H9 (cell line): ENCODE measurements around the gene NEIL1. TPM values are rescaled to one million over a fixed set of nuclear protein-coding genes. Genes with fewer than 3 reads are reported as not detected.
"Not testable (repeated sequence)": the region's sequence is repeated elsewhere in the genome, so short reads cannot be mapped to it uniquely, and the experiment has no call there.

Experiments used
- DNase-seq: peaks from one replicate; pipeline ENCODE4 v3.0.0-alpha.2; 2017
- H2AFZ ChIP-seq: one replicate; pipeline ENCODE4 v1.6.1; 2013; ENCODE audit warnings: mild to moderate bottlenecking, low read length, control low read depth, moderate library complexity
- H2AK5ac ChIP-seq: 2 replicates; pipeline ENCODE4 v1.6.1; 2013; ENCODE audit warnings: low read length, control low read depth, mixed read lengths; ENCODE audit not compliant: insufficient read length
- H2BK120ac ChIP-seq: one replicate; pipeline ENCODE4 v1.6.1; 2013; ENCODE audit warnings: low read depth, mild to moderate bottlenecking, low read length, control low read depth, inconsistent platforms; ENCODE audit not compliant: poor library complexity, severe bottlenecking
- H2BK12ac ChIP-seq: 2 replicates; pipeline ENCODE4 v1.6.1; 2013; ENCODE audit warnings: low read length, control low read depth, mixed read lengths, low read depth; ENCODE audit not compliant: insufficient read length
- H2BK15ac ChIP-seq: 2 replicates; pipeline ENCODE4 v1.6.1; 2013; ENCODE audit warnings: low read depth, low read length, control low read depth
- H2BK20ac ChIP-seq: one replicate; pipeline ENCODE4 v1.6.1; 2013; ENCODE audit warnings: low read depth, mild to moderate bottlenecking, low read length, control low read depth, inconsistent platforms; ENCODE audit not compliant: poor library complexity, severe bottlenecking
- H2BK5ac ChIP-seq: 2 replicates; pipeline ENCODE4 v1.6.1; 2013; ENCODE audit warnings: low read length, control low read depth, mixed read lengths; ENCODE audit not compliant: insufficient read length
- H3K14ac ChIP-seq: 2 replicates; pipeline ENCODE4 v1.6.1; 2013; ENCODE audit warnings: low read length, control low read depth; ENCODE audit not compliant: insufficient read depth
- H3K18ac ChIP-seq: 2 replicates; pipeline ENCODE4 v1.6.1; 2013; ENCODE audit warnings: low read depth, mild to moderate bottlenecking, mixed read lengths, low read length, control low read depth; ENCODE audit not compliant: insufficient read length
- H3K23ac ChIP-seq: 2 replicates; pipeline ENCODE4 v1.6.1; 2013; ENCODE audit warnings: low read length, control low read depth, mixed read lengths, low read depth; ENCODE audit not compliant: insufficient read length
- H3K23me2 ChIP-seq: 2 replicates; pipeline ENCODE4 v1.6.1; 2013; ENCODE audit warnings: low read depth, mild to moderate bottlenecking, mixed read lengths, low read length, control low read depth; ENCODE audit not compliant: insufficient read length, poor library complexity, severe bottlenecking
- H3K27ac ChIP-seq: 2 replicates; pipeline ENCODE4 v1.5.1; 2013; ENCODE audit warnings: low read length, control low read depth, mixed read lengths, low read depth; ENCODE audit not compliant: insufficient read length
- H3K27me3 ChIP-seq: 2 replicates; pipeline ENCODE4 v1.6.1; 2013; ENCODE audit warnings: low read length, control low read depth, inconsistent platforms; ENCODE audit not compliant: insufficient read depth
- H3K4ac ChIP-seq: 2 replicates; pipeline ENCODE4 v1.6.1; 2013; ENCODE audit warnings: low read depth, mild to moderate bottlenecking, control low read depth, inconsistent platforms, low read length, moderate library complexity
- H3K4me1 ChIP-seq: 2 replicates; pipeline ENCODE4 v1.6.1; 2013; ENCODE audit warnings: low read length, control low read depth, inconsistent platforms; ENCODE audit not compliant: insufficient read depth
- H3K4me2 ChIP-seq: 2 replicates; pipeline ENCODE4 v1.6.1; 2013; ENCODE audit warnings: low read length, control low read depth, mixed read lengths; ENCODE audit not compliant: insufficient read length, insufficient read depth
- H3K56ac ChIP-seq: 2 replicates; pipeline ENCODE4 v1.6.1; 2013; ENCODE audit warnings: low read depth, mild to moderate bottlenecking, mixed read lengths, low read length, control low read depth; ENCODE audit not compliant: insufficient read length
- H3K79me1 ChIP-seq: 2 replicates; pipeline ENCODE4 v1.6.1; 2013; ENCODE audit warnings: low read depth, mild to moderate bottlenecking, moderate library complexity, low read length, control low read depth, inconsistent platforms; ENCODE audit not compliant: insufficient read depth, poor library complexity, severe bottlenecking
- H3K79me2 ChIP-seq: 2 replicates; pipeline ENCODE4 v1.6.1; 2013; ENCODE audit warnings: low read length, control low read depth, inconsistent platforms; ENCODE audit not compliant: insufficient read depth
- H3K9ac ChIP-seq: 2 replicates; pipeline ENCODE4 v1.6.1; 2013; ENCODE audit warnings: low read length, control low read depth, mixed read lengths; ENCODE audit not compliant: insufficient read length; ENCODE audit errors: extremely low read depth
- H3K9me3 ChIP-seq: one replicate; pipeline ENCODE4 v1.6.1; 2013; ENCODE audit warnings: low read depth, low read length, inconsistent platforms; ENCODE audit not compliant: control insufficient read depth
- H3T11ph ChIP-seq: one replicate; pipeline ENCODE4 v1.6.1; 2013; ENCODE audit warnings: mild to moderate bottlenecking, low read length, control low read depth, inconsistent platforms
- H4K20me1 ChIP-seq: one replicate; pipeline ENCODE4 v1.6.1; 2013; ENCODE audit not compliant: control insufficient read depth, insufficient read length, insufficient read depth
- H4K5ac ChIP-seq: 2 replicates; pipeline ENCODE4 v1.6.1; 2013; ENCODE audit warnings: low read depth, mild to moderate bottlenecking, mixed read lengths, low read length, control low read depth; ENCODE audit not compliant: insufficient read length
- H4K8ac ChIP-seq: replicated peaks from 2 replicates; pipeline ENCODE4 v1.6.1; 2013; ENCODE audit warnings: low read length, control low read depth, mixed read lengths, low read depth; ENCODE audit not compliant: insufficient read length
- H4K91ac ChIP-seq: 2 replicates; pipeline ENCODE4 v1.6.1; 2013; ENCODE audit warnings: low read depth, mild to moderate bottlenecking, moderate library complexity, mixed read lengths, low read length, control low read depth; ENCODE audit not compliant: insufficient read length
- H3K27ac Mint-ChIP-seq, 3 experiments: 2 replicates in 2 of 3; 3 replicates in 1 of 3; pipeline ENCODE4 v1.8.0; 2020 to 2021; ENCODE audit warnings: mixed read lengths in 3 of 3, mild to moderate bottlenecking in 1 of 3, moderate library complexity in 1 of 3
- H3K27me3 Mint-ChIP-seq: 2 replicates; pipeline ENCODE4 v1.8.0; 2021; ENCODE audit warnings: low read depth, mild to moderate bottlenecking, moderate library complexity, mixed read lengths
- H3K36me3 Mint-ChIP-seq, 3 experiments: 2 replicates in 2 of 3; 3 replicates in 1 of 3; pipeline ENCODE4 v1.8.0; 2020 to 2021; ENCODE audit warnings: low read depth in 3 of 3, mixed read lengths in 3 of 3; ENCODE audit not compliant: insufficient read depth in 1 of 3
- H3K4me1 Mint-ChIP-seq, 2 experiments: 2 replicates each; pipeline ENCODE4 v1.8.0; 2020; ENCODE audit warnings: mixed read lengths in 2 of 2
- H3K4me3 Mint-ChIP-seq, 2 experiments: 2 replicates in 1 of 2; 3 replicates in 1 of 2; pipeline ENCODE4 v1.8.0; 2020 to 2021; ENCODE audit warnings: mild to moderate bottlenecking in 2 of 2, mixed read lengths in 2 of 2, moderate library complexity in 1 of 2
- H3K9me3 Mint-ChIP-seq, 2 experiments: 2 replicates in 1 of 2; 3 replicates in 1 of 2; pipeline ENCODE4 v1.8.0; 2020; ENCODE audit warnings: mild to moderate bottlenecking in 2 of 2, mixed read lengths in 2 of 2, moderate library complexity in 1 of 2
- WGBS: extraction: QIAGEN DNeasy Blood & Tissue Kit; methylation state at CpG from one replicate; pipeline ENCODE4 v1.1.7; 2013; ENCODE audit warnings: missing lambda C conversion rate, low lambda C conversion rate, mixed read lengths; ENCODE audit not compliant: insufficient read length; ENCODE audit errors: extremely low coverage; 5-methylcytosine and 5-hydroxymethylcytosine counted together
- long read RNA-seq: library from polyadenylated mRNA; unstranded; transcript quantifications from one replicate; pipeline ENCODE4 v2.0.0, GENCODE V29; 2020
- total RNA-seq: library from RNA; stranded (reverse); gene quantifications from 2 replicates; pipeline ENCODE4 v1.2.1, GENCODE V29; 2021
- TF ChIP-seq, protein P1 (sequence below): fragments of 200-600 bp; sonication (generic); conservative IDR thresholded peaks from 3 replicates; pipeline ENCODE4 v1.8.0; 2021; ENCODE audit warnings: antibody characterized with exemption, mild to moderate bottlenecking

Gene NEIL1
- total RNA-seq = 16.1 and 16.5 TPM in 2 replicates
- long read RNA-seq, partial matches to known transcripts = 5 of 19 reads
- long read RNA-seq, other reads (novel, unspliced or antisense) = 12 of 19 reads

GRCh38 chr15:75346796-75347221, at the start of gene NEIL1:
Gene NEIL1 (plus strand): TSS chr15:75347039. CDS start chr15:75348906, 1,867 bp downstream.
- Histone ChIP-seq H4K20me1 (no peaks in the 10 kb centered on the region), H2BK20ac (no peak within 1 kb of the TSS), H3K27me3 (no peaks in the 10 kb centered on the region; the same call in 1 of the 2 replicates), H3K4me1 (no peaks in the 10 kb centered on the region), H2AK5ac (no peak within 1 kb of the TSS), H2BK12ac (no peak within 1 kb of the TSS), H3K23ac (no peak within 1 kb of the TSS), H3K23me2 (peaks cover 13% of the 10 kb centered on the region), H4K8ac (no peak within 1 kb of the TSS), H3K4me2 (peak within 1 kb of the TSS; percentile 90), H3K79me2 (no peaks in the 10 kb centered on the region), H2BK5ac (no peak within 1 kb of the TSS), H4K91ac (no peak within 1 kb of the TSS), H2BK15ac (no peak within 1 kb of the TSS), H3K18ac (no peak within 1 kb of the TSS), H3K4ac (no peak within 1 kb of the TSS), H3K9ac (no peak within 1 kb of the TSS), H3K79me1 (no peaks in the 10 kb centered on the region), H3K9me3 (no peaks in the 10 kb centered on the region), H3T11ph (no peak within 1 kb of the TSS), H2AFZ (no peak within 1 kb of the TSS), H3K14ac (no peak within 1 kb of the TSS; the same call in 1 of the 2 replicates), H2BK120ac (no peak within 1 kb of the TSS), H3K56ac (no peak within 1 kb of the TSS), H3K27ac (no peak within 1 kb of the TSS), H4K5ac (no peak within 1 kb of the TSS)
- H3K27me3 Mint-ChIP-seq = peaks cover 28% of the 10 kb centered on the region
- TF ChIP-seq, protein P1, sequence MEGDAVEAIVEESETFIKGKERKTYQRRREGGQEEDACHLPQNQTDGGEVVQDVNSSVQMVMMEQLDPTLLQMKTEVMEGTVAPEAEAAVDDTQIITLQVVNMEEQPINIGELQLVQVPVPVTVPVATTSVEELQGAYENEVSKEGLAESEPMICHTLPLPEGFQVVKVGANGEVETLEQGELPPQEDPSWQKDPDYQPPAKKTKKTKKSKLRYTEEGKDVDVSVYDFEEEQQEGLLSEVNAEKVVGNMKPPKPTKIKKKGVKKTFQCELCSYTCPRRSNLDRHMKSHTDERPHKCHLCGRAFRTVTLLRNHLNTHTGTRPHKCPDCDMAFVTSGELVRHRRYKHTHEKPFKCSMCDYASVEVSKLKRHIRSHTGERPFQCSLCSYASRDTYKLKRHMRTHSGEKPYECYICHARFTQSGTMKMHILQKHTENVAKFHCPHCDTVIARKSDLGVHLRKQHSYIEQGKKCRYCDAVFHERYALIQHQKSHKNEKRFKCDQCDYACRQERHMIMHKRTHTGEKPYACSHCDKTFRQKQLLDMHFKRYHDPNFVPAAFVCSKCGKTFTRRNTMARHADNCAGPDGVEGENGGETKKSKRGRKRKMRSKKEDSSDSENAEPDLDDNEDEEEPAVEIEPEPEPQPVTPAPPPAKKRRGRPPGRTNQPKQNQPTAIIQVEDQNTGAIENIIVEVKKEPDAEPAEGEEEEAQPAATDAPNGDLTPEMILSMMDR = no peak
- no peaks in the 10 kb centered on the region for H3K9me3 Mint-ChIP-seq
- peaks cover 4 to 8% (median 5%) of the 10 kb centered on the region in 3 experiments; a peak in 5 of 7 replicates for H3K36me3 Mint-ChIP-seq
- peak within 1 kb of the TSS in 1 of 3 experiments; percentile 7; a peak in 2 of 7 replicates for H3K27ac Mint-ChIP-seq
- H3K4me1 Mint-ChIP-seq = peaks cover 10 to 11% of the 10 kb centered on the region in 2 experiments
- no CpG with 5 or more reads among the region's 20 CpGs for WGBS
- peak; percentile 55 for DNase-seq
- H3K4me3 Mint-ChIP-seq = peak within 1 kb of the TSS; percentile 67 to 93

GRCh38 chr15:75298541-75299310, 48.1 kb upstream of the NEIL1 start:
- H3T11ph ChIP-seq, H3K4me1 Mint-ChIP-seq, H2BK12ac ChIP-seq, H3K9me3 ChIP-seq, H4K91ac ChIP-seq, H2AFZ ChIP-seq, H3K56ac ChIP-seq, H3K14ac ChIP-seq, H3K4me3 Mint-ChIP-seq, H3K27ac Mint-ChIP-seq, H3K9ac ChIP-seq, H3K4me1 ChIP-seq, H2BK20ac ChIP-seq, H4K8ac ChIP-seq, H3K23ac ChIP-seq, H3K79me2 ChIP-seq, H3K18ac ChIP-seq, H2BK5ac ChIP-seq, H3K27ac ChIP-seq, H3K27me3 Mint-ChIP-seq, H3K9me3 Mint-ChIP-seq, H3K36me3 Mint-ChIP-seq, H2BK15ac ChIP-seq, DNase-seq, H4K5ac ChIP-seq, H3K27me3 ChIP-seq, H2AK5ac ChIP-seq, H3K23me2 ChIP-seq, H3K4me2 ChIP-seq, H3K79me1 ChIP-seq, H4K20me1 ChIP-seq, H2BK120ac ChIP-seq, H3K4ac ChIP-seq: not testable (repeated sequence)
- no CpG with 5 or more reads among the region's 13 CpGs for WGBS
